ENCODE measurements around the gene ZNF469. TPM values are rescaled to one million over a fixed set of nuclear protein-coding genes. Genes with fewer than 3 reads are reported as not detected.

The ZNF469 gene
- total RNA-seq, 4 donors from 2014 or later: 0.03 to 0.16 (median 0.07) TPM

DNA sequence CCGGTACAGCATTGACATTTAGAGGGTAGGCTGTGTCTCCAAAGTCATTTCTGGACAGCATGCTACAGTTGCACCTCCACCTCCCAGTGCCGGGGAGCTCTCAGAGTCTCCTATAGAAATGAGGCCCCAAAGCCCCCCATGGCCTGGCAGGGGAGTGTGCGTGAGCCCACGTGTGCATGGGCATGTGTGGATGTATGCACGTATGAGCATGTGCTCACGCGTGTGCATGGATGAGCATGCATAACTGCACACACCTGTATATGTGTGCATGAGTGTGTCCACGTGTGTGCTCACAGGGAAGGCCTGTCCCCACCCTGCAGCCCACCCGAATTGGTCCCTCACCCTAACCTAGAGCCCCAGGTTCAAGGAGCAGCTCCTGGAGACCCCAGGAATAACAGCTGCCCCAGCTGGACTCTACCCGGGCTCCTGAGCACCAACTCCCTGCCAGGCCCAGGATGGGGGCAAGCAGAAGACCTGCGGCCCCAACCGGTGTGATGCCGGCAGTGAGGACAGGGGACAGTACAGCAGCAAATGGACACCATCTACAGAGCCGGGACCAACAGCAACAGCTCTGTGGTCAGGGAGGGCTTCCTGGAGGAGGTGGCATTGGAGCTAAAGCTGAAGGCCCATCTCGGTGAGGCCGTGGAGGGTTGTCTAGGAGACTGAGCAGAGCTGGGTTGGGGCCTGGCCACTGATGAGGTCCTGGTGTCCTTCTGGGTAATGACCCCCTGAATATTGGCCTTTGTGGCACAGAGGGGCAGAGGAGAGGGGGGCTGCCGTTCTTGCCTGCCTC lies 35.1 kb downstream of the ZNF469 start:
- Histone ChIP-seq H3K4me1 (no peaks in the 10 kb centered on the region), H3K27me3 (peaks cover 0 to 3% (median 0%) of the 10 kb centered on the region in 3 donors), H3K9me3 (no peaks in the 10 kb centered on the region), H3K36me3 (no peaks in the 10 kb centered on the region), H3K27ac (no peak overlapping the region), H3K4me3 (no peak overlapping the region)
- TF ChIP-seq, protein P1, sequence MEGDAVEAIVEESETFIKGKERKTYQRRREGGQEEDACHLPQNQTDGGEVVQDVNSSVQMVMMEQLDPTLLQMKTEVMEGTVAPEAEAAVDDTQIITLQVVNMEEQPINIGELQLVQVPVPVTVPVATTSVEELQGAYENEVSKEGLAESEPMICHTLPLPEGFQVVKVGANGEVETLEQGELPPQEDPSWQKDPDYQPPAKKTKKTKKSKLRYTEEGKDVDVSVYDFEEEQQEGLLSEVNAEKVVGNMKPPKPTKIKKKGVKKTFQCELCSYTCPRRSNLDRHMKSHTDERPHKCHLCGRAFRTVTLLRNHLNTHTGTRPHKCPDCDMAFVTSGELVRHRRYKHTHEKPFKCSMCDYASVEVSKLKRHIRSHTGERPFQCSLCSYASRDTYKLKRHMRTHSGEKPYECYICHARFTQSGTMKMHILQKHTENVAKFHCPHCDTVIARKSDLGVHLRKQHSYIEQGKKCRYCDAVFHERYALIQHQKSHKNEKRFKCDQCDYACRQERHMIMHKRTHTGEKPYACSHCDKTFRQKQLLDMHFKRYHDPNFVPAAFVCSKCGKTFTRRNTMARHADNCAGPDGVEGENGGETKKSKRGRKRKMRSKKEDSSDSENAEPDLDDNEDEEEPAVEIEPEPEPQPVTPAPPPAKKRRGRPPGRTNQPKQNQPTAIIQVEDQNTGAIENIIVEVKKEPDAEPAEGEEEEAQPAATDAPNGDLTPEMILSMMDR (IDR thresholded peaks at IDR 0.05 in 4 of 5, conservative IDR thresholded peaks at IDR 0.05 in 1 of 5): no peak
- TF ChIP-seq POLR2A (IDR thresholded peaks at IDR 0.05): no peak
- in situ Hi-C loops (cut with MboI; ENCODE audit: low sequenced_read_pairs in 4 of 4): loop anchor here in 2 of 4 donors (25.0 kb wide), 1 partner anchor 231 kb away; no protein-coding TSS in a partner anchor
- DNase-seq (no peak), ATAC-seq (no peak)
- intact Hi-C loops (cut with DNase I; ENCODE audit: low total_unique reads): no loop called here

DNA sequence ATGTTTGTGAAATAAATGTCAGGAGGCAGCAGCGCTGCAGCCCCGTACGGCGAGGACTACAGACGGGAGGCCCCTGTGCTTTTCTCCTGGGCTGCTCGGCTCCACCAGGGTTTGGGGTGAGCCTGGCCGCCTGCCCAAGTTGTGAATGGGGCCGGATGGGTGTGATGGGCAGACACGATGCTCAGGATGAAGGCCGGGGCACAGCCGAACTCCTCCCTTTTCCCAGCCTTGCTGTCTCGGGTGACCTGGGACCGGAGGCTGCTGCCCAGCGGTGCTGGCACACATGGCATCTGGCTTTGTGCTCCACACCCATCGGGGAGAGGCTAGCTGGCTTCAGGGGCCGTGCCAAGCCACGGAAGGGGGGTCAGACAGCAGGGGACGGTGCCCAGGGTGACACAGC lies 36.1 kb downstream of the ZNF469 start:
- TF ChIP-seq POLR2A (IDR thresholded peaks at IDR 0.05): no peak
- TF ChIP-seq, protein P1 (IDR thresholded peaks at IDR 0.05 in 4 of 5, conservative IDR thresholded peaks at IDR 0.05 in 1 of 5): no peak
- no peaks in the 10 kb centered on the region for H3K9me3 ChIP-seq
- H3K36me3 ChIP-seq: no peaks in the 10 kb centered on the region
- in situ Hi-C loops (cut with MboI; ENCODE audit: low sequenced_read_pairs in 4 of 4) (loop anchor here in 2 of 4 donors (25.0 kb wide), 1 partner anchor 232 kb away; no protein-coding TSS in a partner anchor), intact Hi-C loops (cut with DNase I; ENCODE audit: low total_unique reads) (no loop called here)
- H3K4me3 ChIP-seq: no peak overlapping the region
- H3K4me1 ChIP-seq: no peaks in the 10 kb centered on the region
- H3K27ac ChIP-seq: no peak overlapping the region
- H3K27me3 ChIP-seq: peaks cover 0 to 3% (median 0%) of the 10 kb centered on the region in 3 donors
- ATAC-seq (no peak), DNase-seq (no peak)

DNA sequence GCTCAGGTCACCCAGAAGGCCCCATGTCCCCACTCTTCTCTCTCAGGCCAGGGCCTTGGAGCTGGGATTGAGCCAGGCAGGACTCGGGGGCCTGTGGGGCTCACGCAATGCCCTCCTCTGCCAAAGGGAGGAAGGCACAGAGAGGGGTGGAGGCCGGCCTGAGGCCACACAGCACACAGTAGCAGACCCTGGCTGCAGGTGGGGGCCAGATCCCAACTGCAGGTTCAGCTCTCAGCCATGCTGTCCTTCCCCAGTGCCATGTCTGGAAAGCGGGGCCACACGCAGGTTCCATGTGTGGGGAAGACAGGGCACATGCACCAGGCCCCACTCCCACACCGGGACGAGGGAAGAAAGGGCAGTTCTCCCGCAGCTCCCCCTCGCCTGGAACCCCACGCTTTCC lies 37.0 kb downstream of the ZNF469 start:
- peaks cover 0 to 3% (median 0%) of the 10 kb centered on the region in 3 donors for H3K27me3 ChIP-seq
- no peaks in the 10 kb centered on the region for H3K9me3 ChIP-seq
- TF ChIP-seq, protein P1 (IDR thresholded peaks at IDR 0.05 in 4 of 5, conservative IDR thresholded peaks at IDR 0.05 in 1 of 5): no peak
- TF ChIP-seq POLR2A (IDR thresholded peaks at IDR 0.05): no peak
- H3K4me1 ChIP-seq: peaks cover 0 to 3% of the 10 kb centered on the region in 2 donors
- H3K4me3 ChIP-seq: no peak overlapping the region
- DNase-seq (no peak), ATAC-seq (no peak)
- intact Hi-C loops (cut with DNase I; ENCODE audit: low total_unique reads) (no loop called here), in situ Hi-C loops (cut with MboI; ENCODE audit: low sequenced_read_pairs in 4 of 4) (loop anchor here in 2 of 4 donors (25.0 kb wide), 1 partner anchor 232 kb away; no protein-coding TSS in a partner anchor)
- no peak overlapping the region for H3K27ac ChIP-seq
- H3K36me3 ChIP-seq: no peaks in the 10 kb centered on the region

DNA sequence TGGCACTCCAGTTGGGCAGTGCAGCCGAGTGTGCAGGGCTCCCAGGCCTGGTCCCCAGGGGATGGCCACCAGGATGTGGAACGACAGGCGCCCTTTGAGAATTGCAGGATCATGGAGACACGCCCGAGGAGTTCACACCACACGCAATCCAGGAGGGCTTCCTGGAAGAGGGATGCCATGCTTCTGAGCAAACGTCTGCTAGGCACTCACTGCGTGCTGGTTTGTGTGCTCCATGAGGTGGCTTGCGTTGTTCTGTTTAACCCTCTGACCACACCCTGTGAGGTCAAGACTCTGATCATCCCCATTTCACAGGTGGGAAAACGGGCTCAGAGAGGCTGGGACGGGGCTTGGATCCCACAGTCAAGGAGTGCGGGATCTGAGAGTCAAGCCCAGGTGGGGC lies 37.7 kb downstream of the ZNF469 start:
- Histone ChIP-seq H3K27ac (no peak overlapping the region), H3K27me3 (peaks cover 0 to 3% (median 0%) of the 10 kb centered on the region in 3 donors), H3K4me1 (peaks cover 0 to 3% of the 10 kb centered on the region in 2 donors), H3K9me3 (no peaks in the 10 kb centered on the region), H3K4me3 (no peak overlapping the region), H3K36me3 (no peaks in the 10 kb centered on the region)
- DNase-seq (no peak), ATAC-seq (no peak)
- in situ Hi-C loops (cut with MboI; ENCODE audit: low sequenced_read_pairs in 4 of 4) (loop anchor here in 2 of 4 donors (25.0 kb wide), 1 partner anchor 233 kb away; no protein-coding TSS in a partner anchor), intact Hi-C loops (cut with DNase I; ENCODE audit: low total_unique reads) (no loop called here)
- TF ChIP-seq, protein P1 (IDR thresholded peaks at IDR 0.05 in 4 of 5, conservative IDR thresholded peaks at IDR 0.05 in 1 of 5): no peak
- no peak for TF ChIP-seq POLR2A (IDR thresholded peaks at IDR 0.05)
